ENCODE results near the gene SEC14L6.
A peak's percentile ranks its signal among the peaks of the same experiment; 100 is the strongest.
"Not testable (repeated sequence)": the region's sequence is repeated elsewhere in the genome, so short reads cannot be mapped to it uniquely, and the experiment has no call there.

The SEC14L6 gene

DNA sequence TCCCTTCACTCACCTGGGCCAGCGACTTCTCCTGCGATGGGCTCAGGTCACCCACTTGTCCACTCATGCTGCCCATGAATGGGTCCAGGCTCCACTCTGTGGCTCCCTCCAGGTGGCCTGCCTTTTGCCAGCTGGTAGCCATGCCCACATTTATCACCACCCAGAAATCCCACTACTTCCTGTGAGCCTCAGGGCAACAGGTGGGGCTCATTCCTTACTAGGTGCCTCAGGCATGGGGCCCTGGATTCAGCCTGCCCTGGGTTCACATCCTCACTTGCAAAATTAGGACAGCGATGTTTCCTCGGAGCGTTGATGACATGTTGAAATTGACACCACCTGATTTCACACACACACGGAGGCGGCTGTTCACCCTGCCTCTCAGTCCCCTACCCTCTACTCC lies at the start of gene SEC14L6:
SEC14L6 (minus strand) TSS at position 126 of the 400 bp plus-strand sequence; CDS start at position 67, 59 bp downstream.
- no peak for DNase-seq (ENCODE audit: low spot score)

DNA sequence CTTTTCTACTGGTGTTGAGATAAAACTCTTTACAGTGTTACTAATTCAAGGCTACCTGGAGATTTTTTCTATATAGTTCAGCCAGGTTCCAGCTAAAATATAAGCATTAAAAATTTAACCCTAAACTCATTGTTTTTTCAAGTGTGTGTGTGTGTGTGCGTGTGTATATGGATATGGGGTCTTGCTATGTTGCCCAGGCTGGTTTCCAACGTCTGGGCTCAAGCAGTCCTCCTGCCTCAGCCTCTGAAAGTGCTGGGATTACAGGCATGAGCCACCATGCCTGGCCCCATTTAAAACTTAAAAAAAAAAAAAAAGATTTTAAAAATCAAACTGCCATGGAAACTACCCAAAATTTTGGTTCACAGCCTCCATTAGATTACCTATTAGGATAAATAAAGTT lies 49.7 kb upstream of the SEC14L6 start:
- DNase-seq (ENCODE audit: low spot score), result no peak

GRCh38 chr22:30592360-30592713 lies 45.8 kb upstream of the SEC14L6 start:
- DNase-seq (ENCODE audit: low spot score), result not testable (repeated sequence)

GRCh38 chr22:30591588-30592359 lies 45.2 kb upstream of the SEC14L6 start, which contains the start of gene PES1:
TSS of gene PES1 (minus strand) at chr22:30591910. CDS start at chr22:30591833, 77 bp downstream.
- DNase-seq (ENCODE audit: low spot score), result peak; percentile 98

DNA sequence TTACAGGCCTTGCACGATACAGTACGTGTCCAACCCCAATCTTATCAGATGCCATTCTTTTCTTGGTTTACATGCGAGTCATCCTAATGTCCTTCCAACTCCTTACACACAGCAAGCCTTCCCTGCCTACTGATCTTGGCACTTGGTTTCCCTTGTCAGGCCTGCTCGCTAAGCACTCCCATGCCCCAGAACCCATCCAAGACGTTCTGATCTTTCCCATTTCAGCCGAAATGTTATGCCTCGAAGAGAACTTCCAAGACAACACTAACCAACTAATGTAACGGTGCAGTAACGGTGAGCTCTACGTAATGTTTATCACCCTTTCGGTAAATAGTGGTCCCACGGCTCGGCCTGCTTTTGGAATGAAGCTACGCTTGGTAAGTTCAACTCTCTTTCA lies 44.6 kb upstream of the SEC14L6 start:
- DNase-seq (ENCODE audit: low spot score), result no peak

GRCh38 chr22:30586414-30586813 lies 39.9 kb upstream of the SEC14L6 start:
- no peak for DNase-seq (ENCODE audit: low spot score)

- no peak for DNase-seq (ENCODE audit: low spot score)
These were observed 37.9 kb upstream of the SEC14L6 start for GRCh38 chr22:30584441-30584840.

DNA sequence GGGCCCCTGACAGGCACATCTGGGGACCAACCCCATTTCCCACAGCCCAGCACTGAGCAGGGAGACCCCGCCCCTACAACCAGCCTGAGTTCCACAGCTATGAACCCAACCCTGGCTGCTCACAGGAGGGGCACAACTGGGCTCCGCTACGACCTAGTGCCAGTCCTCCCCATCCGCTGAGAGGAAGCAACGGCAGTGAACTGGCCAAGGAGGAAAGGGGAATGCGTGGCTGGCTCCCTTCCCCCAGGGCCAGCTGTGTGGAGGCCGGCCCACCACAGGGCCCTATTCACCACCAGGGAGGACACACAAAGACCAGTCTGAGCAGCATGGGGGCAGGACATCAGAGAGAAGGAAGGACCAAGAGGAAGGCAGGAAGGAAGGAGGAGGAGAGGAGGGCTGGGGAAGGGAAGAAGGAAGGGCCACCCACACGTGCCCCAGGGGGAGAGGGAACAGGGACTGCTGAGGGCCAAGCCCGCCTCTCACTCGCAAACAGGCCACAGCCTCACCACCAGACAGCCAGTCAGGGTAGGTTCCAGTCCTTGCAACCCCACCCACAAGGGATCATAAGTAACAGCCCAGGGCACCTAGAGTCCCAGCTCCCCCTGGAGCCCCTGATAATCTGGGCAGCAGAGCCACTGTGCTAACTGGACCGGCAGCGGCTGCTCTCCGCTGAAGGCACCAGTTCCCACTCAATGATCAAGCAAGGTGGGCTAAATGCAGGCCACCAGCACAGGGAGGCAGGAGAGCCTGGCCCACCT lies 36.4 kb upstream of the SEC14L6 start:
- no peak for DNase-seq (ENCODE audit: low spot score)

DNA sequence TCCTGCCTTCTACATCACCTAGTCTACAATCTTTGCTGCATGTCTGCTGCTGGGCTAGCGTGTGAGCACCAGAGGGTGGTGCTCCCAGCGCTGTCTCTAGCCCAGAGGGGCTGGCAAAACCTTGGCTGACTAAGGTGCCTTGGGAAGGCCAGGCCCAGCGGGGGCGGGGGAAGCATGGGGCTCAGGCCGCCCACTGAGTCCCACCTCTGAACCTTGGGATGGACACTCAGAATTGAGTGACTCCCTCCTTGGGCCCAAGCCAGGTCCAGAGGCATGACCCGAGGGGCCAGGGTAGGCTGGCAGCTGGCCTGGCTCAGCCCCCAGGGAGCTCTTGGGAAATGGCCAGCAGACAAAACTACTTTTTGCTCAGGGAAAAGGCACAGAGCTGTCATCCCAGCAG lies 35.5 kb upstream of the SEC14L6 start:
- DNase-seq (ENCODE audit: low spot score), result no peak

DNA sequence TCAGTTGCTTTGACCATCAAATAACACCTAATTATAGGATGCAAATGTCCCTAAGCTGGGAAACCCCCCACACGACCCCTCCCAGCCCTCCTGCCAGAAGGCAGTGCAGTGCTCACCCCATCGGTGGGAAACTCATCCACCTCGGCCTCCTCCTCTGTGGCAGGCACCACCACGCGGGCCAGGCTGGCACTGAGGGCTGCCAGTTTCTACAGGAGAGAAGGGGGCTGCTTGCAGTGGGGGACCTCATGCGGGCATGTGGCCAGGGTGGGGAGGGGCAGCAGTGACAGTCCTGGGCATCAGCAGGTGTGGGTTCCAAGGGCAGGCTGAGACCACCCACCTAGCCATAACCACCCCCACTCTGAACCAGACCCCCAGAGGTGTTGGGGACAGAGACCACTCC lies 34.4 kb upstream of the SEC14L6 start:
- DNase-seq (ENCODE audit: low spot score), result no peak

GRCh38 chr22:30578481-30578880 lies 31.9 kb upstream of the SEC14L6 start:
- DNase-seq (ENCODE audit: low spot score), result no peak

- DNase-seq (ENCODE audit: low spot score), result no peak
These were observed 29.3 kb upstream of the SEC14L6 start for GRCh38 chr22:30575859-30576258.

- no peak for DNase-seq (ENCODE audit: low spot score)
These were observed 28.6 kb upstream of the SEC14L6 start for GRCh38 chr22:30574997-30575671.

DNA sequence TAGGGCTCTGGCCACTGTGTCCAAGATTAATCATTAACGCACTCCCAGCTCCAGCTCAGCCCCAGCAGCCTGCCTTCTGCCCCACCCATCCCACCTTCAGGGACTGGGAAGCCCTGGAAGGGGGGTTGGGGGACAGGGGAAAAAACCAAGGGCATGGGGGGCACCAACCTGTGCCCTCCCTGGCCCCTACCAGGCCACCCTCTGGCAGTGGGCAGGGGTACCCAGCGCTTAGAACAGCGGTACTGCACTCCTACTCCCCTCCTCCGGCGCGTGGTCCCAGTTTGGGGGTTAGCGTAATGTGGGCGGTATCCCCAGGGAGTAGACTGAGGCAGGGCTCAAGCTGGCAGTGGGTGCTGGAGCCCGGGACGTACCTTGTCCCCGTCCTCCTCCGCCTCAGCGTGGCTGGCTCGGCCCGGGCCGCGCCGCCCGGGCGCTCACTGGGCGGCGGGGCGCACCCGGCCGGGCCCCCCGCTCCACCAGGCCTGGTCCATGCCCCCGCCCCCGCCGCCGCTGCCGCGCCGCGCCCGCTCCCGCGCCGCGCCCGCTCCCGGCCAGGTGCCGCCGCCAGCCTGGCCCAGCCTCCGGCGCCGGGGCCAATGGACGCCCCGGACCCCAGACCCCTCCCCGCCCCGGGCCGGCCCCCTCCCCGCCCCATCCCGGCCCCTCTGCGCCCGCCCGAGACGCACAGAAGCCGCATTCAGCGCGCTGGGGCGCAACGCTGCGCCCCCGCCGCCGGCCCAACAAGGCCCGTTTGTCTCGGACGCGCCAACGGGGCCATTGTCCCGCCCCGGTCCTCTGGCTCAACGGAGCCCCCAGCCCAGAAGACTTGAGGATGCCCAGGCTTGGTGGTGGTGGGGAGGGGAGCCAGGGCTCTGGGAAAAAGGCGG lies 27.8 kb upstream of the SEC14L6 start, which contains the start of gene GAL3ST1:
GAL3ST1 (minus strand) TSS at position 571 of the 887 bp plus-strand sequence. CDS start 17,273 bp downstream, outside the sequence.
- DNase-seq (ENCODE audit: low spot score), result no peak

GRCh38 chr22:30573594-30574094 lies 27.1 kb upstream of the SEC14L6 start:
- no peak for DNase-seq (ENCODE audit: low spot score)

DNA sequence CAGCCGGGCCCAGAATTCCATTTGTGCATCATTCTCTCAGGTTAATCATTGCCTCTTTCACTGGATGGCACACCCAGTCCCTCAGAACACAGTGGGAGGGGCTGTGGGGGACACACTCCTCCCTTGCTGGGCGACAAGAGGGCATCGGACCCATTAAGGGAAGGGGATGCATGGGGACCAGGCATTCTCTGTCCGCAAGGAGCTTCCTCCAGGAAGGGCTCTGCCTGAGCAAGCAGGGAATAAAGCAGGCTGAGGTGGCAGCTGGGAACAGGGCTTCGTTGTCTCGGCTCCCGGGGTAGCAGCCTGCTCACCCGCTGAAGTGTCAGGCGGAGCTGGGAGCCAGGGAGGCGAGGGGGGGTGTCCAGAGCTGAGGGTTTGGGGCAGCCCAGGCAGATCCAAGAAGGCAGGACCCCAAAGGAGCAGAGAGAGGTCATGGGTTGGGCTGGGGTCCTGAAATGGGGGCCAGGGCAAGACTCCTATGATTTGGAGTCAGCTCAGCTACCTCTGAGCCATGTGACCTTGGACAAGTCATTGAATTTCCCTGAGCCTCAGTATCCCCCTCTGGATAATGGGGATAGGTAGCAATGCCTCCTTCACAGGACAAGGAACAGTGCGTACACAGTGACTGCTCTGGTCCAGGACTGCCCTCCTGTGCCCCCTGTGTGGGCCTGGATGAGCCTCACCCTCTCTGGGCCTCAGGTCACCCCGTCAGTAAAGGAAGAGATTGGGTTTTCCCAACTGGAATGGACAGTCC lies 26.5 kb upstream of the SEC14L6 start:
- no peak for DNase-seq (ENCODE audit: low spot score)

- DNase-seq (ENCODE audit: low spot score), result no peak
These were observed 25.7 kb upstream of the SEC14L6 start for GRCh38 chr22:30572210-30572609.

GRCh38 chr22:30569674-30570202 lies 23.2 kb upstream of the SEC14L6 start:
- DNase-seq (ENCODE audit: low spot score), result no peak

- DNase-seq (ENCODE audit: low spot score), result no peak
These were observed 21.7 kb upstream of the SEC14L6 start for GRCh38 chr22:30568137-30568805.

DNA sequence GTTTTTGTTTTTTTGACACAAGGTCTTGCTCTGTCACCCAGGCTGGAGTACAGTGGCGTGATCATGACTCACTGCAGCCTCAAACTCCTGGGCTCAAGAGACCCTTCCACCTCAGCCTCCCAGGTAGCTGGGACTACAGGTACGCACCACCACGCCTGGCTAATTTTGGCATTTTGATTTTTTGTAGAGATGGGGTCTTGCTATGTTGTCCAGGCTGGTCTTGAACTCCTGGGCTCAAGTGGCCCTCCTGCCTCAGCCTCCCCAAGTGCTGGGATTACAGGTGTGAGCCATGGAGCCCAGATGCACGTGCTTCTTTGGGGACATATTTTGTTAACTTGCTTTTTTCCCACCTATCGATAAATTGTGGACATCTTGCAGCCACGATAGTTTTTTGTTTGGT lies 20.7 kb upstream of the SEC14L6 start:
- not testable (repeated sequence) for DNase-seq (ENCODE audit: low spot score)
